ENCODE measurements around the gene CEP43.
A peak's percentile ranks its signal among the peaks of the same experiment; 100 is the strongest.
"Not testable (repeated sequence)": the region's sequence is repeated elsewhere in the genome, so short reads cannot be mapped to it uniquely, and the experiment has no call there.

Gene CEP43

GRCh38 chr6:166999145-166999883 lies at the start of gene CEP43:
Gene CEP43, plus strand, starts transcription at chr6:166999397. Its CDS starts 16 bp downstream, at chr6:166999413.
- peak; percentile 94 for ATAC-seq
- Mint-ChIP-seq H3K27ac (peak within 1 kb of the TSS; percentile 93), H3K4me1 (peaks cover 30% of the 10 kb centered on the region), H3K4me3 (peak within 1 kb of the TSS; percentile 88 to 90), H3K27me3 (no peaks in the 10 kb centered on the region), H3K9me3 (no peaks in the 10 kb centered on the region)
- DNase-seq = peak; percentile 92 to 95

- peaks cover 55% of the 10 kb centered on the region for H3K4me1 Mint-ChIP-seq
- no peaks in the 10 kb centered on the region for H3K9me3 Mint-ChIP-seq
- ATAC-seq (no peak), DNase-seq (no peak)
- H3K27me3 Mint-ChIP-seq = no peaks in the 10 kb centered on the region
- H3K27ac Mint-ChIP-seq = no peak overlapping the region
- H3K4me3 Mint-ChIP-seq = peak overlapping the region; percentile 3 to 62
Observed at GRCh38 chr6:166949528-166950442, 49.4 kb upstream of the CEP43 start.

GRCh38 chr6:166950443-166950821 lies 48.8 kb upstream of the CEP43 start:
- DNase-seq = no peak
- Mint-ChIP-seq H3K4me3 (peak overlapping the region; percentile 49 to 62), H3K27me3 (no peaks in the 10 kb centered on the region), H3K4me1 (peaks cover 57% of the 10 kb centered on the region), H3K9me3 (no peaks in the 10 kb centered on the region), H3K27ac (no peak overlapping the region)
- ATAC-seq = no peak

- H3K9me3 Mint-ChIP-seq, H3K27me3 Mint-ChIP-seq: not testable (repeated sequence)
- Mint-ChIP-seq H3K4me1 (peaks cover 59% of the 10 kb centered on the region), H3K4me3 (peak overlapping the region; percentile 49 to 55), H3K27ac (peak overlapping the region; percentile 60 to 86)
- ATAC-seq (peak; percentile 93), DNase-seq (peak; percentile 69 to 83)
Observed at GRCh38 chr6:166950892-166951669, 48.1 kb upstream of the CEP43 start.

- Mint-ChIP-seq H3K4me1 (peaks cover 59% of the 10 kb centered on the region), H3K4me3 (peak overlapping the region in 1 of 2 donors; percentile 49), H3K9me3 (no peaks in the 10 kb centered on the region), H3K27ac (peak overlapping the region in 1 of 2 donors; percentile 86), H3K27me3 (no peaks in the 10 kb centered on the region)
- ATAC-seq = no peak
- DNase-seq = no peak
Observed at GRCh38 chr6:166951670-166952060, 47.5 kb upstream of the CEP43 start.

- Mint-ChIP-seq H3K4me1 (peaks cover 59% of the 10 kb centered on the region), H3K9me3 (no peaks in the 10 kb centered on the region), H3K4me3 (peak overlapping the region in 1 of 2 donors; percentile 31), H3K27ac (peak overlapping the region in 1 of 2 donors; percentile 56), H3K27me3 (no peaks in the 10 kb centered on the region)
- ATAC-seq (no peak), DNase-seq (no peak)
Observed at GRCh38 chr6:166952121-166952520, 47.1 kb upstream of the CEP43 start.

GRCh38 chr6:166952567-166953486 lies 46.4 kb upstream of the CEP43 start:
- Mint-ChIP-seq H3K4me3 (peak overlapping the region; percentile 63 to 70), H3K9me3 (no peaks in the 10 kb centered on the region), H3K27ac (peak overlapping the region; percentile 56 to 87), H3K27me3 (no peaks in the 10 kb centered on the region), H3K4me1 (peaks cover 67% of the 10 kb centered on the region)
- DNase-seq (no peak), ATAC-seq (no peak)

- Mint-ChIP-seq H3K9me3 (no peaks in the 10 kb centered on the region), H3K27ac (no peak overlapping the region), H3K4me3 (peak overlapping the region; percentile 63 to 96), H3K4me1 (peaks cover 80% of the 10 kb centered on the region), H3K27me3 (no peaks in the 10 kb centered on the region)
- no peak for DNase-seq
- no peak for ATAC-seq
Observed at GRCh38 chr6:166954118-166954713, 45.0 kb upstream of the CEP43 start.

GRCh38 chr6:166955121-166955864 lies 43.9 kb upstream of the CEP43 start:
- no peaks in the 10 kb centered on the region for H3K9me3 Mint-ChIP-seq
- H3K4me1 Mint-ChIP-seq = peaks cover 85% of the 10 kb centered on the region
- DNase-seq (peak; percentile 25 to 35), ATAC-seq (no peak)
- H3K27ac Mint-ChIP-seq = peak overlapping the region in 1 of 2 donors; percentile 78
- H3K4me3 Mint-ChIP-seq = peak overlapping the region; percentile 96 to 100
- H3K27me3 Mint-ChIP-seq = no peaks in the 10 kb centered on the region

- no peaks in the 10 kb centered on the region for H3K27me3 Mint-ChIP-seq
- no peaks in the 10 kb centered on the region for H3K9me3 Mint-ChIP-seq
- peak overlapping the region; percentile 96 to 100 for H3K4me3 Mint-ChIP-seq
- DNase-seq = peak in 1 of 2 donors; percentile 17
- ATAC-seq = peak; percentile 37
- peak overlapping the region; percentile 33 to 93 for H3K27ac Mint-ChIP-seq
- peaks cover 82% of the 10 kb centered on the region for H3K4me1 Mint-ChIP-seq
Observed at GRCh38 chr6:166955865-166956443, 43.2 kb upstream of the CEP43 start.

GRCh38 chr6:166956444-166957086 lies 42.6 kb upstream of the CEP43 start, which contains the start of gene RNASET2:
Gene RNASET2, minus strand, starts transcription at chr6:166956550. Its CDS starts 368 bp downstream, at chr6:166956182.
- DNase-seq (peak; percentile 97 to 99), ATAC-seq (peak; percentile 86)
- H3K4me1 Mint-ChIP-seq = peaks cover 76% of the 10 kb centered on the region
- H3K9me3 Mint-ChIP-seq = no peaks in the 10 kb centered on the region
- H3K4me3 Mint-ChIP-seq = peak within 1 kb of the TSS; percentile 96 to 100
- no peaks in the 10 kb centered on the region for H3K27me3 Mint-ChIP-seq
- H3K27ac Mint-ChIP-seq = peak within 1 kb of the TSS; percentile 93 to 96

- Mint-ChIP-seq H3K27me3 (no peaks in the 10 kb centered on the region), H3K9me3 (no peaks in the 10 kb centered on the region), H3K27ac (peak overlapping the region; percentile 93 to 96), H3K4me3 (peak overlapping the region; percentile 96 to 100), H3K4me1 (peaks cover 69% of the 10 kb centered on the region)
- ATAC-seq (peak; percentile 57), DNase-seq (peak; percentile 68 to 74)
Observed at GRCh38 chr6:166957087-166957804, 42.0 kb upstream of the CEP43 start.
